ENCODE measurements around the gene RAB5IF.
"Not testable (repeated sequence)": the region's sequence is repeated elsewhere in the genome, so short reads cannot be mapped to it uniquely, and the experiment has no call there.

Gene RAB5IF, protein sequence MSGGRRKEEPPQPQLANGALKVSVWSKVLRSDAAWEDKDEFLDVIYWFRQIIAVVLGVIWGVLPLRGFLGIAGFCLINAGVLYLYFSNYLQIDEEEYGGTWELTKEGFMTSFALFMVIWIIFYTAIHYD

DNA sequence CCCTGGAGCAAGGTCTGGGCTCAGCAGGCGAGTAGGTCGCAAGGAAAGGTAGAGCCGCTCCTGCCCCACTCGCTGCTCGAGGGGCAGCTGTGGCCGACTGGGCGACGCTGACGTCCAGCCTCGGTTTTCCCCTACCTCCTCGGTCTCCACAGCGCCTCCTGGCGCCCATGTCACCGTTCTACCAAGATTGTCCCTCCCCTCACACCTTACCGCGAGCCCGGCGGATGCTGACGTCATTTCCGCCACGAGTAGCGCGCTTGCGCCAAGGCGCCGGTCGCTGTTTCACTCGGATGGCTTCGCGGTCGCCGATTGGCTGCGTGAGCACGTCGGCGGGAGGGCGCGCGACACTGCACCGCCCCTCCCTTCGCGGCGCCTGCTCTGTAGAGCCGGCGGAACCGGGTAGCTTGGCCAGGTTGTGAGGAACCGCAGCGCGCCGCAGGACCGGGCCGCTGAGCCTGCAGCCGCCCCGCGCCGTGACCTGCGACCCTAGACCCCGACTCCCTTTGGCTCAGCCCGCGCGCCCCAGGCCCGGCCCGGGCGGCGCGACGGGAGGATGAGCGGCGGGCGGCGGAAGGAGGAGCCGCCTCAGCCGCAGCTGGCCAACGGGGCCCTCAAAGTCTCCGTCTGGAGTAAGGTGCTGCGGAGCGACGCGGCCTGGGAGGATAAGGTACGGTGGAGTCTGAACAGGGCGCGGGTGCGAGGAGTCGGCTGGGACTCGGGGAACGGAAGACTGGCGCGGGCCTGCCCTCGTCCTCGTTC, at the start of gene RAB5IF:
Gene RAB5IF, plus strand, starts transcription at position 381 of the 759 bp plus-strand sequence. Its CDS starts 173 bp downstream, at position 554.
- DNase-seq, result peak; percentile 100

DNA sequence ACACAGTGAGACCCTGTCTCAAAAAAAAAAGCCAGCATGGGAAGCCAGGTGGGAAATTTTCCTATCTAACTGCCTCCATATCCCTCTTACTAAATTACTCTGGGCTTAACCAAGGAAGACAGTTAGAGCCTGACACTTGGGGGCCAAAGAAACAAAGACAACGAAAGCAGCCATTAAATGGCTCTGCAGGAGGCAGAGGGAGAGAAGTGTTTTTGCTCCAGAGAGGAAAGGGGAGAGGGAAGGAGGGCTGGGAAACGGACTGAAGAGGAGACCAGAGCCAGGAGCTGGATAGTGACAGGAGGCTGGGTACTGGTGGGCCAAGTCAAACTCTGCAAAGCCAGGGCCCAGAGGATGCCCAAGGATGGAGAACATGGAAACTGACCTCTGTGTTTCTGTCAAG, 42.9 kb upstream of the RAB5IF start:
- DNase-seq, result no peak

DNA sequence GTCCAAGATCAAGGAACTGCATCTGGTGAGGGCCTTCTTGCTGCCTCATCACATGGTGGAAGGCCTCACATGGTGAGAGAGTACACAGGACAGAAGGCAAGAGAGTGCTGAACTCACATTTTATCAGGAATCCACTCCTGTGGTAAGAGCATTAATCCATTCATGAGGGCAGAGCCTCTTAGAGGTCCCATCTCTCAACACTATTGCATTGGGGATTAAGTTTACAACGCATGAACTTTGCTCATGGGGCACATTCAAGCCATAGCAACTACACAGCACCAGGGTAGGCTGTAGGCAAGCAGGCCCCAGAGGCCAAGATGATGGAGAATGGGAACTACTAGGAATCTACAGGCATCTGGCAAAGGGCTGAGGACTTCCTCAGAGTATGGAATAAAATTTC, 42.2 kb upstream of the RAB5IF start:
- DNase-seq, result no peak

DNA sequence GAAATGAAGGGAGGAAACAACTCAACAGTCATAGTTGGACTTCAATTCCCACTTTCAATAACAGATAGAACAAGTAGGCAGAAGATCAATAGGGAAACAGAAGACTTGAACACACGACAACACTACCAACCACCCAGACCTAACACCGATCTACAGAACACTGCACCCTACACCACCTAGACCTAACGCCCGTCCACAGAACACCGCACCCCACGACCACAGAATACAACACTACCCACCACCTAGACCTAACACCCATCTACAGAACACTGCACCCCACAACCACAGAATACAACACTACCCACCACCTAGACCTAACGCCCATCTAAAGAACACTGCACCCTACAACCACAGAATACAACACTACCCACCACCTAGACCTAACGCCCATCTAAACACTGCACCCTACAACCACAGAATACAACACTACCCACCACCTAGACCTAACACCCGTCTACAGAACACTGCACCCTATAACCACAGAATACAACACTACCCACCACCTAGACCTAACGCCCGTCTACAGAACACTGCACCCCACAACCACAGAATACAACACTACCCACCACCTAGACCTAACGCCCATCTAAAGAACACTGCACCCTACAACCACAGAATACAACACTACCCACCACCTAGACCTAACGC, 41.4 kb upstream of the RAB5IF start:
- not testable (repeated sequence) for DNase-seq

DNA sequence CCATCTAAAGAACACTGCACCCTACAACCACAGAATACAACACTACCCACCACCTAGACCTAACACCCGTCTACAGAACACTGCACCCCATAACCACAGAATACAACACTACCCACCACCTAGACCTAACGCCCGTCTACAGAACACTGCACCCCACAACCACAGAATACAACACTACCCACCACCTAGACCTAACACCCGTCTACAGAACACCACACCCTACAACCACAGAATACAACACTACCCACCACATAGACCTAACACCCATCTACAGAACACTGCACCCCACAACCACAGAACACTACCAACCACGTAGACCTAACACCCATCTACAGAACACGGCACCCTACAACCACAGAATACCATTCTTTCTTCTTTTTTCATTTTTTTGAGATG, 40.9 kb upstream of the RAB5IF start:
- not testable (repeated sequence) for DNase-seq

DNA sequence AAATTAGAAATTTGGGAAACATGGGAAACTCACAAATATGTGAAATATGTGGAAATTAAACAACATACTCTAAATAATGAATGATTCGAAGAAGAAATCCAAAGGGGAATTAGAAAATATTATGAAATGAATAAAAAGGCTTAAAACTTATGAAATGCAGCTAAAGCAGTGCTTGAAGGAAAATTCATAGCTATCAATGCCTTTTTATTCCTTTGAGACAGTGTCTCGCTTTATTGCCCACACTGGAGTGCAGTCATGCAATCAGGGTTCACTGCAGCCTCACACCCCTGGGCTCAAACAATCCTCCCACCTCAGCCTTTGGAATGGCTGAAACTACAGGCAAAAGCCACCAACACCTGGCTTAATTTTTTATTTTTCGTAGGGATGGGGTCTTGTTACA, 40.1 kb upstream of the RAB5IF start:
- DNase-seq, result no peak

DNA sequence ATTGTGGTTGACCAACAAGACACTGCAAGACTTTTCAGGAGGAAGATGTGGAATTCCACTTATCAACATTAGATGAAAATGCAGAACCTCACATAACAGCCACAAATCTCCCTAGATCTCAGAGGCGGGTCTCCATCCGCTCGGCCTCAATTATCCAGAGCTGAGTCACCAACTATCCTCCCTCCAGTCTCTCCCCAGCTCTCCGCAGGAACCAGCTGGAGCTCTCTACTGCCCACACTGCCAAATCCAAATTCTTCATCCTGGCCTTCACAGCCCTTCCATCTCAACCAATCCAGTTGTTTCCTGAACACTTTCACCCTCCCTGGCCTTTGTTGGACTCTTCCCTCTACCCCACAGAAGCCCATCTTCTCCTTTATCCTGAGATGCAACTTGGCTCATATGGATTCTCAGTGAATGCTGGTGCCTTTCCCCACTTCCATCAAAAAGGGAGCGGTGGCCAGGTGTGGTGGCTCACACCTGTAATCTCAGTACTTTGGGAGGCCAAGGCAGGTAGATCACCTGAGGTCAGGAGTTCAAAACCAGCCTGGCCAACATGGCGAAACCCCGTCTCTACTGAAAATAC, 35.6 kb upstream of the RAB5IF start:
- DNase-seq, result no peak

DNA sequence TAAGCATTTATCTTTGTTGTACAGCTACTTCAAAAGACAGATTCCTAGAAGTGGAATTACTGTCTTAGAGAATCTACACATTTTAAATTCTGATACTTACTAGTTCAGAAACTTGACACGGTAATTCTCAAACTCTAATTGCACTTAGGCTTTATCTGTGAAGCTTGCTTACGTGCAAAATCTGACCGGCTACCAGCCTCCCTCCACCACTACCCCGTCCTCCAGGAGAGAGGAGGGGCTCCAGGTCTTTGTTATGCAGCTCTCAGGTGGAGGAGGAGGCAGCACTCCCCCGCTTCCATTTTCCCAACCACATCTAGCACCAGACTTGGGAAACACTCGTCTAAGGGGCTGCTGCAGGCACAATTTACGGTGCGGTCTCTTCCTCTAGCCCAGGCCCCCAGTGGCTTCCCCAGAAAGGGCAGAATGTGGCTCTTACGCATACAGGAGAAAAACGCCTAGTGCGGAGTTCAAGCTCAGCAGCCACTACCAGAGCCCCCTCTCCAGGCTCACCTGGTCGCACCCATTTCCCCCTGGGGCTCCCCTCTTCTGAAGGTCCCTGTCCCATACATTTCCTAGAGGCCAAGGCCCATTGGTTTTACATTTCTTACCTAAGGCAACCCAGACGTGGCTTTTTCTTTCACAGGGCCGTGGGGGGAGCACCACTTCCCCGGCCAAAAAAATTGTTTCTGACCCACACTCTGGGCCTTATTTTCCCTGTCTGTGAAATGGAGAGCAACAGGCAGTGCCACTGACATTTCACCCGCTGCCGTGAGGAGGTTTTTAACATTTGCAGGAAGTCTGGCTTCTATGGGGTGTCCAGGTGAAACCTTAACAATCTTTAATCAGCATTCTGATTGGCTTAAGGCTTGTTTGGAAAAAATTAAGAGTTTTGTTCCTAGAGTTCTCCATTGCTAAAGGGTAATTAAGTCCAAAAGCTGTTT, 33.7 kb upstream of the RAB5IF start:
- DNase-seq, result no peak

DNA sequence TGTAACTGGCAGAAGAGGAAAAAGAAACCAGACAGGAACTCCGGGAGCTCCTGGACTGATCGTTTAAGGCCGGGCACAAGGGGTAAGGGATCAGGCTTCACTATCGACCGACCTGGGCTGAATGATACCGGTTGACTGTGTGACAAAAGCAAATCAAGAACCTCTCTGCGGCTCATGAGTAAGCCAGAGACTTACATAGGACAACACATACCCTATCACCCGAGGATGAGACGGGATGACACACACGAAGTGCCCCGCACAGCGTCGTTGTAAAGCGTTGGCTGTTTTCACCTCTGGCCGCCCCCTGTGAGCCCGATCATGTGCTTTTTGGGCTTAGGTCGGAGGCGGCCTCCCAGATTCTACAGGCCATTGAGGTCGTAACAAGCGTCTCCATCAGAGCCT, 32.9 kb upstream of the RAB5IF start:
- DNase-seq, result peak; percentile 57

DNA sequence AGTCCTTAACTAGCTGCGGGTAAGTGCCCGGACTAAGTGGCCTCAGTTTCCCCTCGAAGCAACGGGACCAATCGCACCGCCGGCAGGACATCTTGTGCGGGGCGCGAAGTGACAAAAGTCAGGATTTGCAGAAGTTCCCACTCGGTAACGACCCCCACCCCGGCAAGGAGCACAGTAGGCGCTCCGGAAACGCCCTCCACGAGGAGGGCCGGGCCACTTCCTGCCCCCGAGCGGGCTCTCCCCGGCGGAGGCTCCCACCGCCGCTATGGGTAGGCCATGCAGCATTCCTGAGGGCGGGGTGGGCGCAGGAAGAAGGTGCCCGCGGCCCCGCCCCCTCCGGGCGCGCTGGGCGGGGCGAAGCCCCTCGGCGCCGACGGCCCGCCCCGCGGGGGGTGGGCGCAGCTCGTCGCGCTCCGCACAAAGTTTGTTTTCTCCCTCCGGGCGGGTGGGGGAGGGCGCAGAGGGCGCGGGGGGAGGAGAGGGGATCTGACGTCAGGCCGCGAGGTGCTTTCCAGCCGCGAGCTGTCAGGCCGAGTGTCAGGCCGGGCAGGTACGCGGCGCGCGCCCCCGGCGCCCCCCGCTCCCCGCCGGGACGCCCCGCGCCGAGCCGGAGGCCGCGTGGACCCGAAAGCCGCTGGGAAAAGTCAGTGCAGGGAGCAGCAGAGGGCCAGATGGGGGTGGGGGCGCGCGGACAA, 32.3 kb upstream of the RAB5IF start, which contains the start of gene TGIF2:
Gene TGIF2, plus strand, starts transcription at position 495 of the 695 bp plus-strand sequence. CDS start 5,178 bp downstream, outside the sequence.
- DNase-seq, result peak; percentile 55

DNA sequence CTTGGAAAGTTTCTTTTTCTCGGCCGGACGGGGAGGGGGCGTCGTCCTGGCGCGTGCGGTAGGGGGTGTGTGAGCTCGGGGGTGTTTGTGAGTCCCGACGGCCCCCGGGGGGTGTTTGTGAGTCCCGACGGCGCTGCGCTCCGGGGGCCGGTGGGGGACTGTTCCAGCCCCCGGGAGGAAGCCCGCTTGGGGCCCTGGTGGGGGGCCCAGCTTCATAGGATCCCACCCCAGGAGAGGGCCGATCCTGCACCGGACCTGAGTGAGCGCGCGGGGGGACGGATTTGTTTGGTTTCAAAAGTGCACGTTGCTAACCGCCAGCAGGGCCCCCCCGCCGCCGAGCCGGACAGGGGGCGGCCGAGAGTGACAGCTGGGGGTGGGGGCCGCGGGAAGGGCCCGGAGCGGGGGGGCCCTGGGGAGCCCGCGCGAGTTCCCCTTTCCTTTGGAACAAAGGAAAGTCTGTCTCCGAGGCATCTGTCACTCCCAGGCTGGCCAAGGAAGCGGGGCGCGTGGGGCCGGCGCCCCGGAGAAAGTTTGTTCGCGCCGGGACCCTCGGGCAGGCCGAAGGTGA, 31.7 kb upstream of the RAB5IF start:
- DNase-seq, result peak; percentile 53

DNA sequence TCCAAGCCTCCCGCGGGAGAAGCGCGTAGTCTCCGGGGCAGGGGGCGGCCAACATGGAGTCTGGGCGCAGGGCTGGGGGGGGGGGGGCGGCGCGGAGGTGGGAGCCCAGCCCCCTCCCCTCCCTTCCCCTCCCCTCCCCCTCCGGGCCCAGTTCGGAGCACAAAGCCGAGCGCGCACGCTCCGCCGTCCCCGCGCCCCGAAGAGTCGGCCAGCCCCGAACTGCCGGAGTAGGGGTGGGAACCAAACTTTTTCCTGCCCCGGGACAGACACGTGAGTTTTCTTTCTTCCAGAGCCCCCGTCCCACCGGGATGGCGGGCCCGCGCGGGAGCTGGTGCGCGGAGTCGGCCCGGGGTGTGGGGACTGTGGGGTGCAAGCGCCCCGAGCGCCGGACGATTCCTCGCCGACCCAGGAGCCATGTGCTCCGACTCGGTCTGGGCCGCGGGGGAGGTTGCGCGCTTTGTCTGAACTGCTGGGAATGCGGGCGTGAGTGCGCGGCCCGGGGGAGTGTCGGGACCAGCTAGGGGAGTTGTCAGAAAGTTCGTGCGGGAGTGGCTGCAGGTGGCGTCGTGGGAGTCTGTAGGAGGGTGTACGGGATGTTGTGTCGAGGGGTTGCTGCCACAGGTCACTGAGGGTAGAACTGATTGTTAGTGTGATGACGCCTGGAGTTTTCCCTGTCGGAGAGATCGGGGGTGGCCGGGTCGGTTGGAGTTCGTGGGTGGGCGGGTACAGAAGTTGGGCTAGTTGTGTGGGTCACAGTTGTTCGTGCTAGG, 31.0 kb upstream of the RAB5IF start:
- peak; percentile 19 for DNase-seq

DNA sequence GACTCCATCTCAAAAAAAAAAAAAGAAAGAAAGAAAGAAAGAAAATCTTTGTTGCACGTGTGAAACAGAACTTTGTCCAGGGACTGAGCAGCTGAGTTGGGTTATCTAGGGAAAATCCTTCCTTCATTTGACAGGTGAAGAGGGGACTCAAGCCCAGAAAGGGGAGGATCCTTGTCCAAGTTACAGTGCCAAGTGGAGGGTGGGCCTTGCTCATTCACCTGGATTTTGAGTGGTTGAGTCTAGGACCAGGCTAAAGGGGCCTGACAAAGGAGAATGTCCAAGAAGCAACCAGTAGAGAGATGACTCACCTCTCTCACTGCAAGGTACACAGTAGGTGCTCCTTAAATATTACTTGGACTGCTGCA, 29.5 kb upstream of the RAB5IF start:
- no peak for DNase-seq

DNA sequence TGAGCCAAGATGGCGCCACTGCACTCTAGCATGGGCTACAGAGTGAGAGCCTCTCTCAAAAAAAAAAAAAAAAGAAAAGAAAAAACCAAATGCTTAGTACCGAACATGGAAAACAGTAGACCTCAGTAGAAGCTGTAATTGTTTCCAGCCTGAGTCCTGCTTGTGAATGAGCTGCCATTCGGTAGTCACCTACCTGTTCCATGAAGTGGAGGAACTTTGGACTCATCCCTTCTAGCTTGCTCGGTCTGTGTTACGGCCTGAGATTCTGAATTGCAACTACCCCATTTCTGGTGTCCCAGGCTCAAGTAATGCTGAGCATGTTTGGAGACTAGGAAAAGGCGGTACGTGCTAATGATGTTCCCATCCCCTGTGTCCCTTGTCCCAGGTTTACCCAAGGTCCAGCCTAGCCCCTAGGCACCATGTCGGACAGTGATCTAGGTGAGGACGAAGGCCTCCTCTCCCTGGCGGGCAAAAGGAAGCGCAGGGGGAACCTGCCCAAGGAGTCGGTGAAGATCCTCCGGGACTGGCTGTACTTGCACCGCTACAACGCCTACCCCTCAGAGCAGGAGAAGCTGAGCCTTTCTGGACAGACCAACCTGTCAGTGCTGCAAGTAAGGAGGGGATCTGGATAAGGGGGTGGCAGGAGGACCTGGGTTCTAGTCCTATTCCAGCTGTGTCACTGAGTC, 27.1 kb upstream of the RAB5IF start:
- no peak for DNase-seq

DNA sequence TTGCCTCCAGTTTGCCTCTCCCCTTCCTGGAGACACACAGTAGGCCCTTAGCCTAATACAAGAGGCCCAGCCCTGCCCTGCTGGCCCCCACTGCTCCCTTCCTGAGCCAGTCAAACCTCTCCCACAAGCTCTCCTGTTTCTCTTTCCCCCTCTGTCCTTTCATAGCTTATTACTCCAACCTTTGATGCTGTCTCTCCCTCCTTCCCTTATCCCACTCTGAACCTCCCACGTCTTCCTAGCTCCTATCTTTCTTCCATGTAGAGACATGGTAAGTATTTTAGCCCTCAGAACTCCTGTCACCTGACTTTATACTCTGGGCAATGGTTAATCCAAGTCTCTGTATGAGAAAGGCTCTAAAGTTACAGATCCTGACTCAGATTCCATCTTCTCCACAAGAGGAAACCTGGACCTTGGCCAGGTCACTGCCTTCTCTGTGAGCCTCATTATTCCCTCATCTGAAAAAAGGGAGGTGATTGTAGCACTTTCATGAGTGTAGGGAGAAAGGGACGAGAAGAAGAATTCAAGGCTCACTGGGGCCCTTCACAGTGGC, 25.5 kb upstream of the RAB5IF start:
- DNase-seq, result no peak

DNA sequence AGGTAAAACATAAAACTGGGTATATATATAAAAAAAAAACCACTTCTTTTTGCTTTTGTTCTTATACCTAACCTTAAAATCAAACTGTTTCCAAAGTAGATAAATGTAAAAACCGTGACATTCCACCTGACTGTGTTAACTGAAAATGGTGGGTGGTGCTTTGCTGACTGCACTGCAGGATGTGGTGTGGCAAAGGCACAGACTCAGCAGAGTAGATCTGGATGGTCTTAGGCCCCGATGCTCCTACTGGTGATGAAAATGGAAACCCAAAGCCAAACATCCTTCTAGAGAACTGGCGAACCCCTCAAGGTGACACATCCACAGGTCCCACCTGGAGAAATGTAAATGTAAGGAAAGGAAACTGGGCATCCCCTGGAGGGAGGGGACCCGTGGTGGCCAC, 23.3 kb upstream of the RAB5IF start:
- no peak for DNase-seq

DNA sequence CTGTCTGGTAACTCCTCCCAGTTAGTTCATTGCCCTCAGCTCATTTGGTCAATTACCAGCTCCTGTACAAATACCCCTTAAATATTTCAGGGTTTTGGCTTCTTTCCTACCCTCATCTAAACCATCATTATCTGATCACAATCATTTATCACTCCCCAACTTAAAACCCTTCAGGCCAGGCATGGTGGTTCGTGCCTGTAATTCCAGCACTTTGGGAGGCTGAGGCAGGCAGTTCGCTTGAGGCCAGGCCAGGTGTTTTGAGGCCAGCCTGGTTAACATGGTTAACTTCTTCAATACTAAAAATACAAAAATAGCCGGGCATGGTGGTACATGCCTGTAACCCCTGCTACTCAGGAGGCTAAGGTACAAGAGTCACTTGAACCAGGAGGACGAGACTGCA, 22.8 kb upstream of the RAB5IF start:
- DNase-seq, result no peak

DNA sequence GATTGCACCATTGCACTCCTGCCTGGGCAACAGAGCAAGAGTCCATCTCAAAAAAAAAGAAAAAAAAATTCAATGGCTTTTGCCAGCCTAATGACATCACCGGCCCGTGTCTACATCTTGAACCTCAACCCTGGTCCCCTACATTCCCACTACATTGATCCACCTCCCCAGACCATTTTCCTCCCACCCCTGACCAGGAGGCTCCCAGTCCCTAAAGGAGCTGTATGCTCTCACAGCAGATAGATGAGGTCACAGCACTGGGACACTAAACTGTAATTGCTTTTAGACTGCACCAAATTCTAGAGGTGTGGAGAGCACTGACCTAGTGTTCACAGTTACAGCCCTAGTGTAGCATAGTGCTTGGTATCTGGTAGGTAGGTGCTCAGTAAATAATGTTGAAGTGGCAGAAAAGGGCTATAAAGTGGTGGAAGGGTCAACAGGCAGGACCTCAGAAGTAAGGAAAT, 21.5 kb upstream of the RAB5IF start:
- DNase-seq, result no peak

DNA sequence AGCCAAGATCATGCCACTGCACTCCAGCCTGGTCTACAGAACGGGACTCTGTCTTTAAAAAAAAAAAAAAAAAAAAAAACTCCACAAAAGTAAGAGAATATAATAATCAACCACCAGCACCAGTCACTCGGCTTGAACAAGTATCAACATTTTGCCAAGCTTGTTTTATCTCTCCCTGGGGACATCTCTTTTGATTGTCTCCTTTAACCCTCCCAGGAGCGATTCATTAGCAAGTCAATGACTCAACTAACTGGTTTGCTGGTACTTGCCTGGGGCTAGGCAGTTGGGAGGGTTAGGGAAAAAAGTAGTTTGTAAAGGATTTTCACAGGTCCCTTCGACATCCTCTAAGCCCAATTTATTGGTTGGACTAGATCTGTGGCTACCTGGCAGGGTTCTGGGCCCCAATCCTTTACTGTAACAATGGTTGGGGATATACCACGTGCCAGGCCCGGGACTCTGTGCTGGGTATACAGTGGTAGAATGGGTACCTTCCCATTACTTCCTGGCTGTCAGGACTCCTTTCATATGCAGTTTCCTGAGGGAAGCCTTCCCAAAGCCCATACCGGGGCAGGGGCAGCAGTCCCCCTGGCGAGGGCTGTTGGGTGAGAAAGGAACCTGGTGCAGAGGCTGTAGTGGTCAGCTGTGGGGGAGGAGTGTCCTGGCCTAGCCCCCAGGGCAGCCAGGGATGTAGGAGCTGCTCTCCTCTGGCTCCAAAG, 20.0 kb upstream of the RAB5IF start:
- no peak for DNase-seq

All from suppressor macrophage treated with lipopolysaccharide for 4 hours (primary cell).